ENCODE data around the gene TMEM81. TPM values are rescaled to one million over a fixed set of nuclear protein-coding genes. Genes with fewer than 3 reads are reported as not detected.

Gene TMEM81
- total and polyA plus RNA-seq, 4 donors: 0.78 to 2.8 (median 0.89) TPM

DNA sequence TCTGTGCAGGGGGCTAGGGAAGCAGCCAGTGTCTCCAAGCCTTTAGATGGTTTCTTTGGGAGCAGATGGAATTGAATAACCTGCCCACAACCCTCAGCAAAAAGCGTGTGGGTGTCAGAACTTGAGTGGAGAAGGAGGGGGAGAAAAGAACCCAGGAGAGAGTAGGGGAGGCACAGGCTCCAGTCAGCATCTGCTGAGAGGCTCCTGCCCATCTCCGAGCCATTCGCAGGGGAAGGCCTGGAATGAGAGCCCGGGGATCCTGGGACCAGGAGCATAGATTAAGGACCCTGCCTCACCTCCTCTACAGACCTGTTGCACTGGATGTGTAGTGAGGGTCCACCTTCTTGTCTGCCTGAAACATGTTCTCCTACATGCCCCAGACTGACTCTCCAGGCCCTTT, 16.3 kb downstream of the TMEM81 start:
- Histone ChIP-seq H3K9me3 (ENCODE audit: control insufficient read depth in 4 of 4, low read length in 3 of 4) (no peaks in the 10 kb centered on the region), H3K4me3 (ENCODE audit: low read depth in 1 of 3, low read length in 3 of 3) (no peak overlapping the region), H3K4me1 (ENCODE audit: control insufficient read depth in 4 of 4, insufficient read depth in 4 of 4, low read length in 3 of 4) (no peaks in the 10 kb centered on the region), H3K36me3 (ENCODE audit: control insufficient read depth in 4 of 4, insufficient read depth in 3 of 4, low read depth in 1 of 4, low read length in 3 of 4) (no peaks in the 10 kb centered on the region), H3K9ac (ENCODE audit: low read depth in 1 of 2, low read length in 2 of 2) (no peak overlapping the region), H3K27ac (ENCODE audit: low read depth in 1 of 2, low read length in 2 of 2) (no peak overlapping the region), H3K27me3 (ENCODE audit: control insufficient read depth in 4 of 4, insufficient read depth in 4 of 4, low read length in 3 of 4) (no peaks in the 10 kb centered on the region)
- WGBS: 94% methylated on average over 4 of the region's 4 CpGs
- no peak for DNase-seq (ENCODE audit: low spot score)
- TF ChIP-seq TAF1 (conservative IDR thresholded peaks at IDR 0.05) (no peak), EGR1 (IDR thresholded peaks at IDR 0.05; ENCODE audit: low read depth in 2 of 2) (no peak), NR2F2 (IDR thresholded peaks at IDR 0.05) (no peak), FOXA1 (IDR thresholded peaks at IDR 0.05) (no peak), RXRA (IDR thresholded peaks at IDR 0.05) (no peak), HNF4A (conservative IDR thresholded peaks at IDR 0.05) (no peak), FOXA2 (IDR thresholded peaks at IDR 0.05) (no peak), SP1 (IDR thresholded peaks at IDR 0.05) (no peak)
- TF ChIP-seq, protein P1, sequence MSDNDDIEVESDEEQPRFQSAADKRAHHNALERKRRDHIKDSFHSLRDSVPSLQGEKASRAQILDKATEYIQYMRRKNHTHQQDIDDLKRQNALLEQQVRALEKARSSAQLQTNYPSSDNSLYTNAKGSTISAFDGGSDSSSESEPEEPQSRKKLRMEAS (IDR thresholded peaks at IDR 0.05): no peak
- TF ChIP-seq, protein P2, sequence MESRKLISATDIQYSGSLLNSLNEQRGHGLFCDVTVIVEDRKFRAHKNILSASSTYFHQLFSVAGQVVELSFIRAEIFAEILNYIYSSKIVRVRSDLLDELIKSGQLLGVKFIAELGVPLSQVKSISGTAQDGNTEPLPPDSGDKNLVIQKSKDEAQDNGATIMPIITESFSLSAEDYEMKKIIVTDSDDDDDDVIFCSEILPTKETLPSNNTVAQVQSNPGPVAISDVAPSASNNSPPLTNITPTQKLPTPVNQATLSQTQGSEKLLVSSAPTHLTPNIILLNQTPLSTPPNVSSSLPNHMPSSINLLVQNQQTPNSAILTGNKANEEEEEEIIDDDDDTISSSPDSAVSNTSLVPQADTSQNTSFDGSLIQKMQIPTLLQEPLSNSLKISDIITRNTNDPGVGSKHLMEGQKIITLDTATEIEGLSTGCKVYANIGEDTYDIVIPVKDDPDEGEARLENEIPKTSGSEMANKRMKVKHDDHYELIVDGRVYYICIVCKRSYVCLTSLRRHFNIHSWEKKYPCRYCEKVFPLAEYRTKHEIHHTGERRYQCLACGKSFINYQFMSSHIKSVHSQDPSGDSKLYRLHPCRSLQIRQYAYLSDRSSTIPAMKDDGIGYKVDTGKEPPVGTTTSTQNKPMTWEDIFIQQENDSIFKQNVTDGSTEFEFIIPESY (IDR thresholded peaks at IDR 0.05): no peak

GRCh38 chr1:205067031-205067430, 17.2 kb downstream of the TMEM81 start:
- Histone ChIP-seq H3K4me3 (ENCODE audit: low read depth in 1 of 3, low read length in 3 of 3) (no peak overlapping the region), H3K27me3 (ENCODE audit: control insufficient read depth in 4 of 4, insufficient read depth in 4 of 4, low read length in 3 of 4) (no peaks in the 10 kb centered on the region), H3K9me3 (ENCODE audit: control insufficient read depth in 4 of 4, low read length in 3 of 4) (no peaks in the 10 kb centered on the region), H3K4me1 (ENCODE audit: control insufficient read depth in 4 of 4, insufficient read depth in 4 of 4, low read length in 3 of 4) (peaks cover 0 to 3% (median 0%) of the 10 kb centered on the region in 4 donors), H3K9ac (ENCODE audit: low read depth in 1 of 2, low read length in 2 of 2) (no peak overlapping the region), H3K27ac (ENCODE audit: low read depth in 1 of 2, low read length in 2 of 2) (no peak overlapping the region), H3K36me3 (ENCODE audit: control insufficient read depth in 4 of 4, insufficient read depth in 3 of 4, low read depth in 1 of 4, low read length in 3 of 4) (no peaks in the 10 kb centered on the region)
- DNase-seq (ENCODE audit: low spot score): no peak
- 93% methylated on average over 6 of the region's 6 CpGs for WGBS
- TF ChIP-seq TAF1 (conservative IDR thresholded peaks at IDR 0.05) (no peak), JUND (IDR thresholded peaks at IDR 0.05) (no peak), RAD21 (IDR thresholded peaks at IDR 0.05) (no peak), ATF3 (IDR thresholded peaks at IDR 0.05) (no peak), EGR1 (IDR thresholded peaks at IDR 0.05; ENCODE audit: low read depth in 2 of 2) (no peak), YY1 (IDR thresholded peaks at IDR 0.05) (no peak), HNF4A (conservative IDR thresholded peaks at IDR 0.05) (no peak), NR2F2 (IDR thresholded peaks at IDR 0.05) (no peak), RXRA (IDR thresholded peaks at IDR 0.05) (no peak), FOXA1 (IDR thresholded peaks at IDR 0.05) (no peak), FOXA2 (IDR thresholded peaks at IDR 0.05) (no peak), GABPA (IDR thresholded peaks at IDR 0.05 in 1 of 2, conservative IDR thresholded peaks at IDR 0.05 in 1 of 2) (no peak), CTCF (IDR thresholded peaks at IDR 0.05; ENCODE audit: low read depth, low read length, missing input control) (no peak), HNF4G (IDR thresholded peaks at IDR 0.05) (no peak), SP1 (IDR thresholded peaks at IDR 0.05) (no peak)
- TF ChIP-seq, protein P1 (IDR thresholded peaks at IDR 0.05): no peak
- TF ChIP-seq, protein P2 (IDR thresholded peaks at IDR 0.05): no peak
- TF ChIP-seq, protein P3, sequence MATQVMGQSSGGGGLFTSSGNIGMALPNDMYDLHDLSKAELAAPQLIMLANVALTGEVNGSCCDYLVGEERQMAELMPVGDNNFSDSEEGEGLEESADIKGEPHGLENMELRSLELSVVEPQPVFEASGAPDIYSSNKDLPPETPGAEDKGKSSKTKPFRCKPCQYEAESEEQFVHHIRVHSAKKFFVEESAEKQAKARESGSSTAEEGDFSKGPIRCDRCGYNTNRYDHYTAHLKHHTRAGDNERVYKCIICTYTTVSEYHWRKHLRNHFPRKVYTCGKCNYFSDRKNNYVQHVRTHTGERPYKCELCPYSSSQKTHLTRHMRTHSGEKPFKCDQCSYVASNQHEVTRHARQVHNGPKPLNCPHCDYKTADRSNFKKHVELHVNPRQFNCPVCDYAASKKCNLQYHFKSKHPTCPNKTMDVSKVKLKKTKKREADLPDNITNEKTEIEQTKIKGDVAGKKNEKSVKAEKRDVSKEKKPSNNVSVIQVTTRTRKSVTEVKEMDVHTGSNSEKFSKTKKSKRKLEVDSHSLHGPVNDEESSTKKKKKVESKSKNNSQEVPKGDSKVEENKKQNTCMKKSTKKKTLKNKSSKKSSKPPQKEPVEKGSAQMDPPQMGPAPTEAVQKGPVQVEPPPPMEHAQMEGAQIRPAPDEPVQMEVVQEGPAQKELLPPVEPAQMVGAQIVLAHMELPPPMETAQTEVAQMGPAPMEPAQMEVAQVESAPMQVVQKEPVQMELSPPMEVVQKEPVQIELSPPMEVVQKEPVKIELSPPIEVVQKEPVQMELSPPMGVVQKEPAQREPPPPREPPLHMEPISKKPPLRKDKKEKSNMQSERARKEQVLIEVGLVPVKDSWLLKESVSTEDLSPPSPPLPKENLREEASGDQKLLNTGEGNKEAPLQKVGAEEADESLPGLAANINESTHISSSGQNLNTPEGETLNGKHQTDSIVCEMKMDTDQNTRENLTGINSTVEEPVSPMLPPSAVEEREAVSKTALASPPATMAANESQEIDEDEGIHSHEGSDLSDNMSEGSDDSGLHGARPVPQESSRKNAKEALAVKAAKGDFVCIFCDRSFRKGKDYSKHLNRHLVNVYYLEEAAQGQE (IDR thresholded peaks at IDR 0.05): no peak
